ENCODE results near the gene TRIO. TPM values are rescaled to one million over a fixed set of nuclear protein-coding genes. Genes with fewer than 3 reads are reported as not detected.

TRIO gene
- polyA plus RNA-seq, 3 donors: 1.7 to 45.8 (median 2.1) TPM

DNA sequence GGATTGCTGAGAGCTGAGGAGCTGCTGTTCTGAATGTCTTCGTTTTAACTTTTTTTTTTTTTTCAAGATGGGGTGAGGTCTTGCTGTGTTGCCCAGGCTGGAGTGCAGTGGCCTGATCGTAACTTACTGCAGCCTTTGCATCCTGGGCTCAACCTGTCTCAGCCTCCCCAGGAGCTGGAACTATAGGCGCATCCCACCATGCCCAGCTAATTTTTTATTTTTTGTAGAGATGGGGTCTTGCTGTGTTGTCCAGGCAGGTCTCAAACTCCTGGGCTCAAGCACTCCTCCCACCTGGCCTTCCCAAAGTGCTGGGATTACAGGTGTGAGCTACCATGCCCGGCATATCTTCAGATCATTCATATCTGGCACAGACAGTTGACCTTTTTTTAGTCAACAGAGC, 46.5 kb downstream of the TRIO start:
- intact Hi-C loops (cut with micrococcal nuclease): no loop called here
- H3K27me3 ChIP-seq (ENCODE audit: control insufficient read depth in 2 of 2, insufficient read depth in 2 of 2, low read length in 2 of 2): no peaks in the 10 kb centered on the region
- H3K79me2 ChIP-seq (ENCODE audit: insufficient read depth, low read length): peaks cover 100% of the 10 kb centered on the region
- H4K20me1 ChIP-seq (ENCODE audit: insufficient read depth, low read length): peaks cover 97% of the 10 kb centered on the region
- H3K27ac Mint-ChIP-seq: no peak overlapping the region
- H3K27me3 Mint-ChIP-seq (ENCODE audit: low read depth in 3 of 3): peaks cover 0 to 1% (median 0%) of the 10 kb centered on the region in 3 donors
- H3K4me2 ChIP-seq (replicated peaks; ENCODE audit: extremely low read depth, low read length, poor library complexity, severe bottlenecking): no peak overlapping the region
- H3K9ac ChIP-seq (ENCODE audit: insufficient read depth, low read length, poor library complexity, severe bottlenecking): no peak overlapping the region
- DNase-seq: no peak
- H3K9me3 ChIP-seq (replicated peaks in 1 of 2; ENCODE audit: control insufficient read depth in 1 of 2, insufficient read depth in 1 of 2, low read length in 2 of 2): no peaks in the 10 kb centered on the region
- H3K36me3 ChIP-seq (replicated peaks in 1 of 2; ENCODE audit: control insufficient read depth in 1 of 2, insufficient read depth in 2 of 2, low read length in 2 of 2): no peaks in the 10 kb centered on the region
- no peak overlapping the region for H3K4me3 ChIP-seq (replicated peaks in 1 of 3; ENCODE audit: low read depth in 2 of 3, low read length in 3 of 3)
- H3K9me3 Mint-ChIP-seq: no peaks in the 10 kb centered on the region
- no peak overlapping the region for H3K4me3 Mint-ChIP-seq
- peaks cover 0 to 2% of the 10 kb centered on the region in 2 donors for H3K36me3 Mint-ChIP-seq
- peaks cover 4 to 10% of the 10 kb centered on the region in 2 donors for H3K4me1 ChIP-seq (ENCODE audit: control insufficient read depth in 1 of 2, insufficient read depth in 2 of 2, low read length in 2 of 2)
- H3K4me1 Mint-ChIP-seq: peaks cover 31% of the 10 kb centered on the region
- 93% methylated on average over 1 of the region's 4 CpGs for WGBS (ENCODE audit: insufficient coverage)
- TF ChIP-seq, protein P1, sequence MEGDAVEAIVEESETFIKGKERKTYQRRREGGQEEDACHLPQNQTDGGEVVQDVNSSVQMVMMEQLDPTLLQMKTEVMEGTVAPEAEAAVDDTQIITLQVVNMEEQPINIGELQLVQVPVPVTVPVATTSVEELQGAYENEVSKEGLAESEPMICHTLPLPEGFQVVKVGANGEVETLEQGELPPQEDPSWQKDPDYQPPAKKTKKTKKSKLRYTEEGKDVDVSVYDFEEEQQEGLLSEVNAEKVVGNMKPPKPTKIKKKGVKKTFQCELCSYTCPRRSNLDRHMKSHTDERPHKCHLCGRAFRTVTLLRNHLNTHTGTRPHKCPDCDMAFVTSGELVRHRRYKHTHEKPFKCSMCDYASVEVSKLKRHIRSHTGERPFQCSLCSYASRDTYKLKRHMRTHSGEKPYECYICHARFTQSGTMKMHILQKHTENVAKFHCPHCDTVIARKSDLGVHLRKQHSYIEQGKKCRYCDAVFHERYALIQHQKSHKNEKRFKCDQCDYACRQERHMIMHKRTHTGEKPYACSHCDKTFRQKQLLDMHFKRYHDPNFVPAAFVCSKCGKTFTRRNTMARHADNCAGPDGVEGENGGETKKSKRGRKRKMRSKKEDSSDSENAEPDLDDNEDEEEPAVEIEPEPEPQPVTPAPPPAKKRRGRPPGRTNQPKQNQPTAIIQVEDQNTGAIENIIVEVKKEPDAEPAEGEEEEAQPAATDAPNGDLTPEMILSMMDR (IDR thresholded peaks at IDR 0.05): no peak
- H2AFZ ChIP-seq (ENCODE audit: insufficient read depth, low read depth, low read length, poor library complexity, severe bottlenecking): no peak overlapping the region
- H3K27ac ChIP-seq (ENCODE audit: low read depth in 1 of 2, low read length in 2 of 2): no peak overlapping the region

DNA sequence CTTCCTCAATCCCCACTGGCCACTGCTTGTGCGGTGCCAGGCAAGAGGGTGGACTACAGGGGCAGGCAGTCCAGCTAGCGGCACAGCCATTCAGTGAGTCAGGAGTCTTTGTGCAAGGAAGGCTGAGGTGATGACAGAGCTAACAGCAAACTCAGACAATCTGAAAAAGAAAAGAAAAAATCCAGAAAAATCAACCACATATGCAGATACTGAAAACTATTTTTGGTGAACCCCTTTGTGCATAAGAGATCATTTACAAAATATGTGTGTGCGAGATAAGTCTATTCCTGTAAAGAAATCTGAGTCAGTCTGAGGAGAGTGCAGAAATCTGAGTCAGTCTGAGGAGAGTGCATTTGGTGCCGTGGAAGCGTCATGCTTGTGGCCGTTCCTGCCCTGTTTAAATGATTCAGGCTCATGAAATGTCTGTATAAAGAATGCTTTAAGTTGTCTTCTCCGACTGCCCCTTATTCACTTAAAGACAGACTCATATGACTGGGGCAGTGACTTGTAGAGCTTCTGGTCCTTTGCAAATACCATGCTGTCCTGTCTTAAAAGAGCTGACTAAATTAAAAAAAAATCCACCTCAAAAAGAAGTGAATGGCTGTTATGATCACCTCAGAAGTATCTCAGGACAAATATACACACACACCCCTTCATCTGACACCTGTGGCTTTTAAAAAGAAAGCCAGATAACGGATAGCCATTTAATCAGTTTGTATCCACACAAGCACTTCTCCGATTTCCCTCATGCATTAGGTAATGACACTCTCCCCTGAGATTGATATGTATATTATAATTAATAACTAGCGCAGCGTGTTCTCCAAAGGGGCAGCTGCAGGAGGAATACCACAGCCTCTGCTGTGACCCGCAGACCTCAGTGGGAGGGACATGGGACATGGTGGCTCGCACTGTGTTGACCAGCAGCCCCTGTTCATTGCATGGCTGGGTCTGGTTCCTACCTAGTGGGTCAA, 47.3 kb downstream of the TRIO start:
- Histone ChIP-seq H3K9me3 (replicated peaks in 1 of 2; ENCODE audit: control insufficient read depth in 1 of 2, insufficient read depth in 1 of 2, low read length in 2 of 2) (no peaks in the 10 kb centered on the region), H2AFZ (ENCODE audit: insufficient read depth, low read depth, low read length, poor library complexity, severe bottlenecking) (no peak overlapping the region), H3K27me3 (ENCODE audit: control insufficient read depth in 2 of 2, insufficient read depth in 2 of 2, low read length in 2 of 2) (no peaks in the 10 kb centered on the region), H4K20me1 (ENCODE audit: insufficient read depth, low read length) (peaks cover 96% of the 10 kb centered on the region), H3K4me3 (replicated peaks in 1 of 3; ENCODE audit: low read depth in 2 of 3, low read length in 3 of 3) (no peak overlapping the region), H3K27ac (ENCODE audit: low read depth in 1 of 2, low read length in 2 of 2) (no peak overlapping the region), H3K4me2 (replicated peaks; ENCODE audit: extremely low read depth, low read length, poor library complexity, severe bottlenecking) (no peak overlapping the region), H3K9ac (ENCODE audit: insufficient read depth, low read length, poor library complexity, severe bottlenecking) (no peak overlapping the region), H3K79me2 (ENCODE audit: insufficient read depth, low read length) (peaks cover 100% of the 10 kb centered on the region), H3K4me1 (ENCODE audit: control insufficient read depth in 1 of 2, insufficient read depth in 2 of 2, low read length in 2 of 2) (peaks cover 4 to 10% of the 10 kb centered on the region in 2 donors), H3K36me3 (replicated peaks in 1 of 2; ENCODE audit: control insufficient read depth in 1 of 2, insufficient read depth in 2 of 2, low read length in 2 of 2) (no peaks in the 10 kb centered on the region)
- 83% methylated on average over 5 of the region's 13 CpGs for WGBS (ENCODE audit: insufficient coverage)
- TF ChIP-seq, protein P1 (IDR thresholded peaks at IDR 0.05): no peak
- H3K4me3 Mint-ChIP-seq: no peak overlapping the region
- intact Hi-C loops (cut with micrococcal nuclease): no loop called here
- no peaks in the 10 kb centered on the region for H3K27me3 Mint-ChIP-seq (ENCODE audit: low read depth in 3 of 3)
- peaks cover 0 to 2% of the 10 kb centered on the region in 2 donors for H3K36me3 Mint-ChIP-seq
- H3K4me1 Mint-ChIP-seq: peaks cover 27% of the 10 kb centered on the region
- no peak for DNase-seq
- no peaks in the 10 kb centered on the region for H3K9me3 Mint-ChIP-seq
- H3K27ac Mint-ChIP-seq: no peak overlapping the region

Data from CD14-positive monocyte (primary cell).